Vagina (tissue), 2 donors: ENCODE data around the gene SLC36A3. TPM values are rescaled to one million over a fixed set of nuclear protein-coding genes. Genes with fewer than 3 reads are reported as not detected.

ENCODE experiments used
- DNase-seq, 2 donors: peaks; one replicate each; pipeline ENCODE4 v3.0.0-alpha.2; 2017; ENCODE audit errors: extremely low spot score in 2 of 2
- H3K27ac ChIP-seq: fragments of 200-600 bp; sonication (generic); one replicate; pipeline ENCODE4 v1.5.1; 2019
- H3K27me3 ChIP-seq: fragments of 200-600 bp; sonication (generic); one replicate; pipeline ENCODE4 v1.5.1; 2019
- H3K36me3 ChIP-seq, 2 donors: fragments of 200-600 bp; sonication (generic); one replicate each; pipeline ENCODE4 v1.5.1; 2017 to 2019
- H3K4me1 ChIP-seq: fragments of 200-600 bp; sonication (generic); one replicate; pipeline ENCODE4 v1.5.1; 2019
- H3K4me3 ChIP-seq, 2 donors: fragments of 200-600 bp; sonication (generic); 1 replicate in 1 of 2; 2 replicates in 1 of 2; pipeline ENCODE4 v1.5.1; 2016 to 2019
- H3K9me3 ChIP-seq: fragments of 200-600 bp; sonication (generic); one replicate; pipeline ENCODE4 v1.5.1; 2019
- POLR2A ChIP-seq, 2 donors: fragments of 450-650 bp; IDR thresholded peaks; one replicate each; pipeline ENCODE4 v1.6.1; 2017; ENCODE audit warnings: antibody characterized with exemption in 2 of 2, mild to moderate bottlenecking in 2 of 2, moderate library complexity in 2 of 2
- POLR2AphosphoS5 ChIP-seq, 2 donors: sonication (generic); formaldehyde crosslinking; IDR thresholded peaks; one replicate each; pipeline ENCODE4 v1.9.0; 2017; ENCODE audit warnings: antibody characterized with exemption in 2 of 2, mild to moderate bottlenecking in 2 of 2, low read depth in 1 of 2; ENCODE audit not compliant: insufficient read depth in 1 of 2
- intact Hi-C: fragments of 100-400 bp; cut with DNase I; formaldehyde crosslinking; loops from one replicate; pipeline ENCODE4 v1.15.1; 2023
- total RNA-seq: library from RNA; depleted of rRNA; stranded (reverse); fragments of >200 nt; gene quantifications from one replicate; pipeline ENCODE4 v1.2.3, GENCODE V29; 2016
- TF ChIP-seq, protein P1 (sequence below), 3 experiments: fragments of 450-650 bp in 2 of 3; fragments of 200-600 bp in 1 of 3; sonication (generic) in 1 of 3; IDR thresholded peaks; one replicate each; pipeline ENCODE4 v1.5.1; 2017 to 2019; ENCODE audit warnings: antibody characterized with exemption in 3 of 3, mild to moderate bottlenecking in 2 of 3, moderate library complexity in 2 of 3

Gene SLC36A3
- total RNA-seq, 1 donor from 2014 or later = not detected

DNA sequence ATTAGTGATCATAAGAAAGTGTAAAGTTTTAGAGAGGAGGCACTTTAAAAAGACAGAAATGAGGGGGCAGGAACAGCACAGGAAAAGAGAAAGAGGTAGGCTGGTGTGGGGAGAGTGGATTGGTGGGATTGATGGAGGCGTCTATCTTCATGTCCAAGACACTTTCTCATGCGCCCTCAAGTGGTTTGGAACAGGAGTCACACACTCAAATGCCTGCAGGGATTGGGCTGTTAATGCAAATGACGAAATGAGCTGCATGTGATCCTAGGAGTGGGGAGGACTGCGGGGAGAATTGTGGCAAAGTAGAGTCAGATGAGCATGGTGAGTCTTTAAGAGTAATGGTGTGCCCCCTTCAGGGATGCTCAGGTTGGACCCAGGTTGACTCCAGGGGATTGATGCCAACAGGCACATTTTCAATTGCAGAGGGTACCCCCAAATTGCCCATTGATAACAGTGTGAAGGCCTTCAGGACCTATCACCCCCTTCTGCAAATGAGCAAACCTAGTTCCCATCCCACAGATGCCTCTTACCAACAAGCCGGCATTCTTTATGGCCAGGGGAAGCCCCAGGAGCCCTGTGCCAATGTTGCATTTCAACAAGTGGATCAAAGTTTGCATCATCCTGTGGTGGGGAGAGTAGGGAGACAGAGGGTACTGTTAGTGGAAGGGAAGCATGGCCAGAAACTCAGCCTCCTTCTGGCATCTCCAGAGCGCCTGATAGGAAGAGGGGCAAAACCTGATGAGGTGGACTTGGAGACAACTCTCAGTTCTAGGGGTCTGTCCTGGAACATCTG, 5.3 kb downstream of the SLC36A3 start:
- no peaks in the 10 kb centered on the region for H3K36me3 ChIP-seq
- DNase-seq = no peak
- no peaks in the 10 kb centered on the region for H3K27me3 ChIP-seq
- no peaks in the 10 kb centered on the region for H3K9me3 ChIP-seq
- H3K4me3 ChIP-seq = no peak overlapping the region
- TF ChIP-seq POLR2A (IDR thresholded peaks at IDR 0.05) (no peak), POLR2AphosphoS5 (IDR thresholded peaks at IDR 0.05; ENCODE audit: insufficient read depth in 1 of 2, low read depth in 1 of 2) (no peak)
- TF ChIP-seq, protein P1, sequence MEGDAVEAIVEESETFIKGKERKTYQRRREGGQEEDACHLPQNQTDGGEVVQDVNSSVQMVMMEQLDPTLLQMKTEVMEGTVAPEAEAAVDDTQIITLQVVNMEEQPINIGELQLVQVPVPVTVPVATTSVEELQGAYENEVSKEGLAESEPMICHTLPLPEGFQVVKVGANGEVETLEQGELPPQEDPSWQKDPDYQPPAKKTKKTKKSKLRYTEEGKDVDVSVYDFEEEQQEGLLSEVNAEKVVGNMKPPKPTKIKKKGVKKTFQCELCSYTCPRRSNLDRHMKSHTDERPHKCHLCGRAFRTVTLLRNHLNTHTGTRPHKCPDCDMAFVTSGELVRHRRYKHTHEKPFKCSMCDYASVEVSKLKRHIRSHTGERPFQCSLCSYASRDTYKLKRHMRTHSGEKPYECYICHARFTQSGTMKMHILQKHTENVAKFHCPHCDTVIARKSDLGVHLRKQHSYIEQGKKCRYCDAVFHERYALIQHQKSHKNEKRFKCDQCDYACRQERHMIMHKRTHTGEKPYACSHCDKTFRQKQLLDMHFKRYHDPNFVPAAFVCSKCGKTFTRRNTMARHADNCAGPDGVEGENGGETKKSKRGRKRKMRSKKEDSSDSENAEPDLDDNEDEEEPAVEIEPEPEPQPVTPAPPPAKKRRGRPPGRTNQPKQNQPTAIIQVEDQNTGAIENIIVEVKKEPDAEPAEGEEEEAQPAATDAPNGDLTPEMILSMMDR (IDR thresholded peaks at IDR 0.05) = no peak
- intact Hi-C loops = no loop called here
- peaks cover 17% of the 10 kb centered on the region for H3K4me1 ChIP-seq
- no peak overlapping the region for H3K27ac ChIP-seq

DNA sequence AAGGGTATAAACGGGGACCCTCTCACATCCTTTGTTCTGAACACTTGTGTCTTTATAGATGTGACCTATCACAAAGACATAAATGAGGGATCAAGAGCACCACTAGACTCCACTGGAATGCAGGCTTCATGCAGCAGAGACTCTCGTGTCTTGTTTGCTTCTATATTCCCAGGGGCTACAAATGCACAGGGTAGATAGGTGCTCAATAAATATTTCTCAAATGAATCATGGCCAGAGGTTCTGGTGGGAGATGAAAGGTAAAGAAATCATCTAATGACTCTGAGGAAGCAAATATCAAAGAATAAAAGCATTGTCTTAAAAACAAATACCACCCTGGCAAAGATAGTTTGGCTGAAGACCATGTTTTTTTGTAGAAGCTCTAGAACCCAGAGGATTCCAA, 6.6 kb downstream of the SLC36A3 start:
- DNase-seq = no peak
- no peak overlapping the region for H3K4me3 ChIP-seq
- peaks cover 17% of the 10 kb centered on the region for H3K4me1 ChIP-seq
- intact Hi-C loops = no loop called here
- H3K9me3 ChIP-seq = no peaks in the 10 kb centered on the region
- TF ChIP-seq POLR2AphosphoS5 (IDR thresholded peaks at IDR 0.05; ENCODE audit: insufficient read depth in 1 of 2, low read depth in 1 of 2) (no peak), POLR2A (IDR thresholded peaks at IDR 0.05) (no peak)
- TF ChIP-seq, protein P1 (IDR thresholded peaks at IDR 0.05) = no peak
- no peak overlapping the region for H3K27ac ChIP-seq
- no peaks in the 10 kb centered on the region for H3K36me3 ChIP-seq
- no peaks in the 10 kb centered on the region for H3K27me3 ChIP-seq

DNA sequence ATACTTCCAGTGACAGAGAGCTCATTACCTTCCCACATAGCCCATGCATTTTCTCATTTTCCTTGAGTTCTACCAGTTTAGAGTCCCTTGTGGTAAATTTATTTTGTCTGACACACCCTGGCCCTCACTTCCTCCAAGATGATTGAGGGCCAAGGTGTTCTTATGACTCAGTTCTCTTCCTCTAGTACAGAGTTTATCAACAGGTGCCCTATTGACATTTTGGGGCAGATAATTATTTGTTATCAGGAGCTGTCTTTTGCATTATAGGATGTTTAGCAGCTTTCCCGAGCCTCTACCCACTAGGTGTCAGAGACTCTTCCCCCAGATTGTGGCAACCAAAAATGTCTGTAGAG, 7.1 kb downstream of the SLC36A3 start:
- DNase-seq = no peak
- no peak overlapping the region for H3K4me3 ChIP-seq
- no peaks in the 10 kb centered on the region for H3K27me3 ChIP-seq
- intact Hi-C loops = no loop called here
- H3K27ac ChIP-seq = no peak overlapping the region
- H3K36me3 ChIP-seq = no peaks in the 10 kb centered on the region
- TF ChIP-seq, protein P1 (IDR thresholded peaks at IDR 0.05) = no peak
- TF ChIP-seq POLR2AphosphoS5 (IDR thresholded peaks at IDR 0.05; ENCODE audit: insufficient read depth in 1 of 2, low read depth in 1 of 2) = no peak
- TF ChIP-seq POLR2A (IDR thresholded peaks at IDR 0.05) = no peak
- H3K4me1 ChIP-seq = peaks cover 17% of the 10 kb centered on the region
- no peaks in the 10 kb centered on the region for H3K9me3 ChIP-seq

DNA sequence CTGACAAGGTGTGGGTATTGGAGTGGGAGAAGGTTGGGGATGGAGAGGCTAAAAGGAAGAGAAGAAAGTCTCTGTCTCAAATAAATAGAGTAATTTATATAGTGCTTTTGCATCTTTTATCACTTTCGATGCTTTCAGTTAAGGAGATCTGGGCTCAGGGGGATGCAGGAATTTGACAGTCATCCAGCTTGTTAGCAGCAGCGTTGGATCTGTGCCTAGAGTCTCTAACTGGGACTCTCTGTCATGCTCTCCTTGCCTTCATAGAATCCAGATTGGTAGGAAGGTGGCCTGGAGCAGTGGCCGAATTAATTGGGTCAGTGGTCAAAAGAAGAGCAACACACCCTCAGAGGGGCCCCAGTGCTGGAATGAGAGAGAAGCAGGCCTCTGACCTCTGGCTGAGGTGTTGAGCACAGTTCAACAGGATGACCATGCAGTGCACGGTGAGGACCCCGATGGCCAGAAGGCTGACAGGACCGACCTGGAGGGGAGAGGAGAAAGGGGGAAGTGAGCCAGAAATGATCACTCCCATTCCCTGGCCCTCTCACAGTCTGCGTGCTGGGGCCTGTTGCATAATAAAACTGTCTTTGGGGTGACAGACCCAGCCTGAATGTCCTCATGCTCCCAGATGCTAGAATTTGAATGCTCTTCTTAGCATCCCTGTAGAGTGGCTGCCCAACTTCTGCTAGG, 7.6 kb downstream of the SLC36A3 start:
- H3K27ac ChIP-seq = no peak overlapping the region
- TF ChIP-seq POLR2AphosphoS5 (IDR thresholded peaks at IDR 0.05; ENCODE audit: insufficient read depth in 1 of 2, low read depth in 1 of 2) (no peak), POLR2A (IDR thresholded peaks at IDR 0.05) (no peak)
- TF ChIP-seq, protein P1 (IDR thresholded peaks at IDR 0.05) = no peak
- H3K4me3 ChIP-seq = no peak overlapping the region
- H3K27me3 ChIP-seq = no peaks in the 10 kb centered on the region
- no peaks in the 10 kb centered on the region for H3K9me3 ChIP-seq
- H3K4me1 ChIP-seq = peaks cover 17% of the 10 kb centered on the region
- no peak for DNase-seq
- intact Hi-C loops = no loop called here
- H3K36me3 ChIP-seq = no peaks in the 10 kb centered on the region

DNA sequence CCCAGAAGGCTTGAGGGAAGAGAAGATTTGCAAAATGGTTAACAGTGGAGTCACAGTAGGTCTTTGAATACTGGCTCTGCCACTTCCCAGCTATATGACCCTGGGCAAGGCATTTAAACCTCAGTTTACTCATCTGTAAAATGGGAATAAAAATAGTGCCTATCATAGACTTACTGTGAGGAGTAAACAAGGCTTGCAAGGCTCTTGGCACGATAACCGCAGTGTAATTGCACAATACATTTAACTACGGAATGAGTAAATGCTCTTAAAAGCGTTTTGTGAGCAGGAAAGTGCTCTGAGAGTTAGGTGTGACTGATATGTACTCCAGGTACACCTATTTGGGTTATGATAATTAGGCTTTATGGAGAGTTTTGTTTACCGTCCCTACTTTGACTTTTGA, 8.4 kb downstream of the SLC36A3 start:
- intact Hi-C loops = no loop called here
- Histone ChIP-seq H3K4me1 (peaks cover 17% of the 10 kb centered on the region), H3K4me3 (no peak overlapping the region), H3K27me3 (no peaks in the 10 kb centered on the region), H3K27ac (no peak overlapping the region), H3K9me3 (no peaks in the 10 kb centered on the region), H3K36me3 (no peaks in the 10 kb centered on the region)
- DNase-seq = no peak
- no peak for TF ChIP-seq POLR2A (IDR thresholded peaks at IDR 0.05)
- TF ChIP-seq POLR2AphosphoS5 (IDR thresholded peaks at IDR 0.05; ENCODE audit: insufficient read depth in 1 of 2, low read depth in 1 of 2) = peak in 1 of 2 donors; percentile 68
